Activated CD4-positive, CD25-positive, alpha-beta regulatory T cell treated with anti-CD3 and anti-CD28 coated beads, Interleukin-2, amount 50 U/mL, for 16 hours (primary cell): ENCODE data around the gene TEX51.

ENCODE experiments used
- DNase-seq: peaks from one replicate; pipeline ENCODE4 v3.0.0-alpha.2; 2020; ENCODE audit warnings: low read depth, low spot score

The TEX51 gene

DNA sequence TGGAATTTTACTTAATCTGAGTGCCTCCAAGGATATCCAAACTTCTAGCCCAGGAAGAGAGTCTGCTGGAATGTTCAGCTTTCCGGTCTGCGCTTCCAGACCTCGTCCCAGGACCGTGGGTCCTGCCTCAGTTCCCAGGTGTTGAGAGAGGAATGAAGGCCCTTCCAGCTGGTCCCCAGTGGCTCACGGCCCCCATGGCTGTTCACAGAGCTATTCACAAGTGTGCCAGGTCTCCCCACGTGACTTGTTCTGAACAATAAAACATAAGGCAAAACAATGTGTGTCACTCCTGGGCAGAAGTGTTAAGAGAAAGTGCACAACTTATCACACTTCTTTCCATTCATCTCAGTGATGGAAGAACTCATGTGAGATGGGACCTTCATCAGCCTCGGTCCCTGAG is 20.1 kb upstream of the TEX51 start:
- no peak for DNase-seq

DNA sequence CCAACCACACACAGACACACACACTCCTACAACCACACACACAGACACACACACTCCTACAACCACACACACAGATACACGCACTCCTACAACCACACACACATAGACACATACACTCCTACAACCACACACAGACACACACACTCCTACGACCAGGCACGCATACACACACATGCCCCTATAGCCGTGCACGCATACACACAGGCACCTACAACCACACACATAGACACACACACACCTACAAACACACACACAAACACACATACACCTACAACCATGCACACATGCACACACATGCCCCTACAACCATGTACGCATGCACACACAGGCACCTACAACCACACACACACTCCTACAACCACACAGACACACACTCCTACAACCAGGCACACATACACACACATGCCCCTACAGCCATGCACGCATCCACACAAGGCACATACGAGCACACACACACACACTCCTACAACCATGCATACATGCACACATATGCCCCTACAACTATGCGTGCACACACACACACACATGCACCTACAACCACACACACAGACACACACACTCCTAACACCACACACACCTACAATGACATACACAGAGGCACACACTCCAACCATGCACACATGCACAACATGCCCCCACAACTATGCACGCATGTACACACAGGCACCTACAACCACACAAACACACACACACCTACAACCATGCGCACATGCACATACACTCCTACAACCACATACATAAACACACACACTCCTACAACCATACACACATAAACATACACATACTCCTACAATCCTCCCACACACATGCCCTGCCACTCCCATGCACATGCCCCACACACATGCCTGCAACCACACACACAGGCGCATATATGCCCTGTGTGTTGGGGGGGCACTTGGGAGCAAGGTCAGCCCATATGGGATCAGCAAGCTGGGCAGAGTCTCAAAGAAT is 19.1 kb upstream of the TEX51 start:
- DNase-seq, result no peak

DNA sequence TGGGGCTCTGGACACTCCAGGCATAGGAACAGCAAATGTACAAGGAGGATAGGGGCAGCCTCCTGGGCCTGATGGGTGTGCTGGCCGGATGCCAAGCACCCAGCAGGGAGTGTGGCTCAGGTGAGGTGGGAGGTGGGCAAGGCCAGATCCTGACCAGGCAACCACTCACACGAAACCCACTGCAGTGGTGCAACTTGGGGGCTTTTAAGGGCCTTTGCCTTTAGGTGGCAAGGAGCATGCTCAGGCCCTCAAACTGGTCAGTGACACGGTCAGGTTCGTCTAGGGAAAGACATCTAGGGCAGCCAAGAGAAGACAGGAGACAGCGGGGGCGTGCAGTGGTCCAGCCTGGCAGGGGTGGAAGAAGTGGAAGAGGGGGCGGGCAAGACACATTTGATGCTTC is 18.4 kb upstream of the TEX51 start:
- DNase-seq, result no peak

DNA sequence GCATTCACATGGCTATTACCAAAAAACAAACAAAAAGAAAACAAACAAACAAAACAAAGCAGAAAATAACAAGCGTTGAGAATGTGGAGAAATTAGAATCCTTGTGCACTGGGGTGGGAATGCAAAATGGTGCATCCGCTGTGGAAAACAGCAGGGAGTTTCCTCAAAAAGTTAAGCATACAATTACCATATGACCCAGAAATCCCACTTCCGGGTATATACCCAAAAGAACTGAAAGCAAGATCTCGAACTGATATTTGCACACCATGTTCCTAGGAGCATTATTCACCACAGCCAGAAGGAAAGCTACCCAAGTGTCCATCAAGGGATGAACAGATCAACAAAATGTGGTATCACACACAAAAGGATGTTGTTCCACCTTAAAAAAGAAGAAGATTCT is 17.9 kb upstream of the TEX51 start:
- no peak for DNase-seq

DNA sequence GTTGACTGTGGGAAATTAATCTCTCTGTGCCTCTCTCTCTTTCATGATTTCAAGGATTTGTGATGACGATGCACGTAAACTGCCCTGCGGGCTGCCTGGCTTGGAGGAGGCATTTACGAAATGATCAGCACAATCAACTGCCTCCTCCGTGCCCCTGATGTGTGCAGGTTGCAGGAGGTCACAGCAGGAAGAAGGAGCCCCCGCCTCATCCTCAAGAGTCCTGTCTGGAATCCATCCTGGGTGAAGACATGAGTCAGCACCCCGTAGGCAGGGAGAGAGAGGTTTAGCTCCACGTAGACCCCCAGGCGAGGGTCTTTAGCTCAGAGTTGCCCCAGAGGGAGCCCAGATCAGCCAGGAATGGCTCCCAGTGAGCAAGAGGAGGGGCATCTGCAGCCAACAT is 17.1 kb upstream of the TEX51 start:
- no peak for DNase-seq

DNA sequence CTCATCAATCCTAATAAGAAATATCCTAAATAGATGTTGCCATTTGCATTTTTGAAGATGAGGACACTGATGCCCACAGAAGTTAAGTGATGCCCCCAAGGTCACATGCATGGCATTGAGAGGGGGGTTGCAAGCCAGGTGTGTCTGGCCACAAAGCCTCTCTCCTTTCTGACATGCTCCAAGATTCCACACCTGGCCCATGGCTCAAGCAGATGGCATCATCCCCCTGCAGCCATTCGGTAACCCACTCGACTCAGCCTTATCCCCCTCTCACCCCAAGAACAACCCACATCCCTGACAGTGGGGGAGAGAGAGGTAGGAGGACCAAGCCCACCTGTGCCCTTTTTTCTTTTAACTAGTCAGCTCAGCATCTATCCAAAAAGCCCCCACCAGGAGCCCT is 16.5 kb upstream of the TEX51 start:
- DNase-seq, result no peak

DNA sequence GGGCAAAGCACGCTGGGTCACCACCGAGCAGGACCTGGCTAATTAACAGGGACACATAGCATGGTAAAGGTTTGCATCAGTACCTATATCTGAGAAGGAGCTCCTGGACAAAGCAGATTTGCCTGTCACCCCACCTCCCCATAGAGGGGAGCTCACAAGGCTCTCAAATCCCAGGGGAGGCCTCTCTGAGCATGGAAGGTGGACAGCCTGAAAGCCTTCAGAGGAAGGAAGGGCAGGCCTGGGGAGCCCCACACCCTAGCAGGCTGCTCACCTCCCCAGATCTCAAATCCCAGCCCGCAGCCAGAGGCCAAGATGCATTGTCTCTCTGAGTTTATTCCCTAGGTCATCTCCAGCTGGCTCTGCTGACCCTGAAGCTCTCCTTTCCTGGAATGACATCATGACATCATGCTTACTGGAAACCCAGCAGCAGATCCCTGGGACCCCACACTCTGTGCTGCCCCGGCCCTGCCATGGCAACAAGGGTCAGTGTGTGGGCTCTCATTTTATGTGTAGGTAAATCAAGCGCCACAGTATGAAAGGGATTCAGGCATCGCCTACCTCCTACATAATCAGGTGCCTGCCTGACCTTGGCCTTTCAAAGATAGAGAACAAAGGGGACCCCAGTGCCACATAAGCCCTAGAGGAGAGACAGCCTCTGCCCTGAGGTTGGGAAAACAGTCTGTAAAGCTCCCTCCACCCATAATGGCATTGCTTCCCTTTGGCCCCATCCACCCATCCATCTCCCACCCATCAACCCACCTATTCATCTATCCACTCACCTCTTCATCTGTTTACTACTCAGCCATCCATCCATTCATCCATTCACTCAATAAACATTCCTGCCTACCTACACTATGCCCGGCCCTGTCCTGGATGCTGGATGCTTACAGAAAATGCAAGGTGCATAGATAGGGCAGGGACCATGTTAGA is 15.7 kb upstream of the TEX51 start:
- DNase-seq, result no peak

DNA sequence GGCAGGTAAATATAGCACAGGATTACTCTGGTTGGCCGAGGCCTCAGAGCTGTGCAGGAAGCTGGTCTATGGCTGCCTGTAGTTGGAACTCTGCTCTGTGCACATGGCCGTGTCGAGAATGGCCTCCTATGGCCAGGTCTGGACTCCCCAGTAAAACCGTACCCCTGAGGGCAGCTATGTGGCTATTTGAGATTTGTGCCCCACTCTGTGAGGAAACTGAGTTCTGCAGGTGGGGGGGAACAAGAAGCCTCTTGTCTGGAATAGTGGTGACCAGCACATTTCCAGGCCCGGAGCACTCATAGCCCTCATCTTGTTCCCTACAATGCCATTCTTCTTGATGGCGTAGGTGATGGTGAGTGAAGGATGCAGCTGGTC is 15.0 kb upstream of the TEX51 start:
- DNase-seq, result no peak

DNA sequence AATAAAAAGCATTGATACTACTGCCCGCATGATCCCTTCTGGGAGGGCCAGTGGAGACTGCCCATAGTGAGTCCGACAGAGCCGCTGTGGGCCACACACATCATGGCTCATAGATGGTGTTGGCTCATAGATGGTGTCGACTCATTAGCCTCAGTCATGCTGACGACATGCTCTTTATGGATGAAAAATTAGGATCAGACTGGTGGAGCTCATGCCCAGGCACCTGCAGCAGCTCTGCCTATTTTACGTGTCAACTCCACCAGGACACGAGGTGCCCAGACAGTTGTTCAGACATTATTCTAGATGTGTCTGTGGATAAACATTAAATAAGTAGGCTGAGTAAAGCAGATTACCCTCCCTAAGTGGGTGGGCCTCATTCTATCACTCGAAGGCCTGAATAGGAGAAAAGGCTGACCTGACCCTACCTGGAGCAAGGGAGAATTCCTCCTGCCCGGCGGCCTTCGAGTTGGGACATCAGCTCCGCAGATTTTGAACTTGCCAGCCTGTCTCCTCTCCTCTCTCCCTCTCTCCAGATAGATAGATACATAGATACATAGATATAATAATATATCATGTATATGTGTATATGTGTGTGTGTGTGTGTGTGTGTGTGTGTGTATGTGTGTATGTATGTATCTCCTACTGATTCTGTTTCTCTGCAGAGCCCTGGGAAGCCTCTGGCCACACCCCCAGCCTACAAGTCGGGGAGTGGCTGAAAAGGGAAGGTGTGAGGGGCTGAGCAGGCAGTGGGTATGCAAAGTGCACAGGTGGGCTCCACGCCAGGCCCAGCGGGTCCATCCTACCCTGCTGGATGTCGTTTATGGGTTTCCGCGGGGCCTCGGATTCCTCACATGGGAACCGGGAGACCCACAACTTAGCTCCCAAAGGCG is 13.6 kb upstream of the TEX51 start:
- DNase-seq, result no peak

DNA sequence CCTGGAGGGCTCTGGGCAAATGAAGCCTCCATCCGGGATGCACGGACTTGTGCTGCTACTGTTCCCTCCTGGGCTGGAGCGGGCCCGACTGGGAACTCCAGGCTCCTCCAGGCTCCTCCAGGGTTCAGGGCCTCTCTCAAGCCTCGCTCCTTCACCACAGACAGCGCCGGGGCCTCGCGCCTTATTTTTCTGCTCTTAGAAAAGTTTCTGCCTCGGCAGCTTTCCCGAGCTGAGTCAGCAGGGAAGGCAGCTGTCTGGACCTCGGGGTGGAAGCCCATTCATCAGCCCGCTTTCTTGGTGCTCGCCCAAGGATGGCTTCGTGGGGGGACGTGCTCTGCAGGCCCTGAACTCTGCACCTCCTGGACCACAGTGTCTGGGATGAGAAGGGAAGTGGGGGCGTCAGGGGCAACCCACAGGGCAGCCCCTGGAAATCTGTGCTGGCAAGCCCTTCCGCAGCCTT is 12.9 kb upstream of the TEX51 start:
- no peak for DNase-seq

DNA sequence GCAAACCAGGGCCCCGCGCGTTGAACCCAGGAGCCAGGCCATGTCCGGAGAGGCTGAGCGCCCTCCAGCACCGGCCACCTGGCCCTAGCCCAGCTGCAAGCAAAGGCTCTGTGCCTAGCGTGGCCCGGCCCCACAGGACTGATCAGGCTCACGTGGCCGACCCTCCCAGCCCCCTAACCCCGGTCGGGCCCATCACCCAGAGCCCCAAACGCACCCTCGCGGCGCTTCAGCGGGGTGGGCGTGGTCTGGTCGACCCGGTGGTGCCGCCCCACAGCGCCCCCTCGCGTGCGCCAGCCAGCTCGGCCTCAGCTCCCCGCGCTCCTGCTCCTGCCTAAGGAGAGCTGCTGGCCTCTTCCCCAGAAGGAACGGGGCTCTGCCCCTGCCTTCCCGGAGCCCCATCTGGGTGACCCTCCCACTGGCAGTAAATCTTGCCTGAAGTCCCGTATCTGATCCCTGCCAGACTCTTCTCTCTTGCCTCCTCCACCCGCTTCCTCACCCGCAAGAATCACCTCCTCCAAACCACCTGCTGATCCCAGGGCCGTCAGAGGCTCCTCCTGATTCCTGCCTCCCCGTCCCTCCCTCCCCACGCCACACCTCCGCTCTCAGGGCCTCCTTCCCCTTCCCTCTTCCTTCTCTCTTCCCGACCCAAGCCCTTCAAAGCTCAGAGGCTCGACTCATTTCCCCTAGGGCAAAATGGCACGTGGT is 12.3 kb upstream of the TEX51 start:
- no peak for DNase-seq

DNA sequence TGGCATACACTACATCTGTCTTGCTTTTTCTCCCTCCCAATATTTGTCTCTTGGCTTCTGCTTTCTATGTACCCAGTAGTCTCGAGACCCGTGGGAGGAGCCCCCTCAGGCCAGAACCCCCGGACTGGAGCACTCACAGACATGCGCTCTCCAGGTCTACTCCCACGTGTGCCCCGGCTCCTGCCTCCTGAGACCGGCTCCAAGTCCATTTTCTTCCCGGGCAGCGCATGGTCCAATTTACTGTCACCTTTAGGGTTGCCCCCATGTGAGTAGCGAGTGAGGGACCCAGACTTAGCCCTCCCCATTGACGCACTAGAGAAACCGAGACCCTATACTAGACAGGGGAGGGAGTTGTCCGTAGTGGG is 11.8 kb upstream of the TEX51 start:
- no peak for DNase-seq

DNA sequence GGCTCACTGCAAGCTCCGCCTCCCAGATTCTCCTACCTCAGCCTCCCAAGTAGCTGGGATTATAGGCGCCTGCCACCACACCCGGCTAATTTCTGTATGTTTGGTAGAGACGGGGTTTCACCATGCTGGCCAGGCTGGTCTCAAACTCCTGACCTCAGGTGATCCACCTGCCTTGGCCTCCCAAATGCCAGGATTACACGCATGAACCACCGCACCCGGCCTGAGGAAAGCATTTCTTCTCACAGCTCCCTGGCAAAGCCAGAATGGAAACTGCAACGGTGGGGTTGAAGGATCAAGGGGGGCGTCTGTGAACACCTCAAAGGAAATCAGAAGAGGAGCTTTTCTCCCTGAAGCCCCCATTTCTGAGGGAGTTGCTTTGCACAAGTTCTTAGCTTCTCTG is 11.2 kb upstream of the TEX51 start:
- no peak for DNase-seq

DNA sequence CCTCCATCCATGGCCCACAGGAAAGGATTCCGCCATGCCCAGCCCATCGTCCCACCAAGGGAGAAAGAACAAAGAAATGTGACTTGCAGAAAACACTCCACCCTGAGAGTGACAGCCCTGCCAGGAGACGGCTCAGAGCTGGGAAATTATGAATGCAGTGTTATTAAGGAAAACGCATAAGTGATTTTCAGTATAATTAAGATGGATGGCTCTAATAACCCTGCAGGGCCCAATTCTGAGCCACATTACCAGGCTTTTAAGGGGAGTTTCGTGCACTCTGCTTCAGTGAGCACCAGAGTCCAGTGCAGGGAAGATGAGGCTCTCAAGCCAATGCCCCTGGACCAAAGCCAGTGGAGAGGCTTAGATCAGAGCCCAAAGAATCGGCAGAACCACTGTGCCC is 10.6 kb upstream of the TEX51 start:
- no peak for DNase-seq

DNA sequence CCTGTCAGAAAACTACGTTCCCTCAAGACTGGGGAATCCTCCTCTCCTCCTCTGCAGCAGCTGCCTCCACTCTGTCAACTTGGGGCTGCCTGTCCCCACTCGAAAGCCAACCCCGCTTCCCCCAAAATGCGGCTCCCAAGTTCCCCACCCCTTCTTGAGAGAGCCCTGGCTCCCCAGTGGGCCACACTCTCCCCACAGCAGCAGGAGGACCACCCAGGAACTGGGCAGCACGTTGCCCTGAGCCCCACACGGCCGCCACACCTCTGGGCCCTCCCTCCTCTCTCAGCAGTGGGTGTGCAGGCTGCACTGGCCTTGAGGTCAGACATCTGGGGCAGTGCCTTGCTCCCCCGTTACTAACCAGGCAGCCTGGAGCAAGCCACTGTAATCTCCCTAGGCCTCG is 9.6 kb upstream of the TEX51 start:
- no peak for DNase-seq

DNA sequence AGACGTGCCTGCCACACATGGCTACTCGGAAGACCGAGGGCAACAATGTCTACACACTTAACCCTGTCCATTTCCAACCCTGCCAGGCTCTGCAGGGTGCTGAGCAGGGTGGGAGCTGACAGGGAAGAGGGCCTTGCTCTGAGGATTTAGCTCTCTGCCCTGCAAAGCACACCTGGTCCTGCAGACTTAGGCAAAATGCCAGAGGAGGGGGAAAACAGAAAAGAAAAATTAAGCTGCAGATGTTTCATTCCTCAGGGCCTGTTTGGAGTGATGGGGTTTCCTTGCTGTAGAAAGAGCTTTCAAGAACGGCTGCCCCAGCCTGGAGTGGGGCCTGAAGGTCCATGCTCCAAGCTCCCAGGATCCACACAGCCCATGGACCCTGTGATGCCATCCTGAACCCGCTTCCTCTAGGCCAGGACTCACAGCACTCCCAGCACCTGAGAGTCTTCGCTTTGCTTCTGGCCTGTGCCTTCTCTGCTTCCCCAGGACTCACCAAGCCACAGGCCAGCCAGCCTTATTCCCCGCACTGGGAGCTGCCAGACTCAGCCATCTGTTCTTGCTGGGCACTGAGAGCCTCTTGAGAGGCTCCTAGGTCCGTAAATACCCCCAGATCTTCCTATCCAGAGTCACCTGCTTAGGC is 9.1 kb upstream of the TEX51 start:
- DNase-seq, result no peak

DNA sequence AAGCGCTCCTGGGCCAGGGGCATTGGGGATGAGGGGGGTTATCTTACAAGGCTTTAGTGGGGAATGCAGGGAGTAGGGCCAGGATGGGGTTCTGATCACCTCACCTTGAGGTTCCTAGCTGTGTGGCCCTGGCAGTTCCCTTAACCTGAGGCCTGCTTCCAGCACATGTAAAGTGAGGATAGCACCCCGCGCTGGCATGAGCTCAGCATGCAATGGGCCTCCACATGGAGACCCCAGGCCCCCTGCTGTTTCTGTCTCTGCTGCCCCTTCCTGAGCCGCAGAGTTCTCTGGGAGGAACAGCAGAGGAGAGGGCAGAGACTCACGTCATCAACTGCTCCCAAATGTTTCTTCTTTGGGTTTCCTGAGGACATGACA is 8.6 kb upstream of the TEX51 start:
- no peak for DNase-seq

DNA sequence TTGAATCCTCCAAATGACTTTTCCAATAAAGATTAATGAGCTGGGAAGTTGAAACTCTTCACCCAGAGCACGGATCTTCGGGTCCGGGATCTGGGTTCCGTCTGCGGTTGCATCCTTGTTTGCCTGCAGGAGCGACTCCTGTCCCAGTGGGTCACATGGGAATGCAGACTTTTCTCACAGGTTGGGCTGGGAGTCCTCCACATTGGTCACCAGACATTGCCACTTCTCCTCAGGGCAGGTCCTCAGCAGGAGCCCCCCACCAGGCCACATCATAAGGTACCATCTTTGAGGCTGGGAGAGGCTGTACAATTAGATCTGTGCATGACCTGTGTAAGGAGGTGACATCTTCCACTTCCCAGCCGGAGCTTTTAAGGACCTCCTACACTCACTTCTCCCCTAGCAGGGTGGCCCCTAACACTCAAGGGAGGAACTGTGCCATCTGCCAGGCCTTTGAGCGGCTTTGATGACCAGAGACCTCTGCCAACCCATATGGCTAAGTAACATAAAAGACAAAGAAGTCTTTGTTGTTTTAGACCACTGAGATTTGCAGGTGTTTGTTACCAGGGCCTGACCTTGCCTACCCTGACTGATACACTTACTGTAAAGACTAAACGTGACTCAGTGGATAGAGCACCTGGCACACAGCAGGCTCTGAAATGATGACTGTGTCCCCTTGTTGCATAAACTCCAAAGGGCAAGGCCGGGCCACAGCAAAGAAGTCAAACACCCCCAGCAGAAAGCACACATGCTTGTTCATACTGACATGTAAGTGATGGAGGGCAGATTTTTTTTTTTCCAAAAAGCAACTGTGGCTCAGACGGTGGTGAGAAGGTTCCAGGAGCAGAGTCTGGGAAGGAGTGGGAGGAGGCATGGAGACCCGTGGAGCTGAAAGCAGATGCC is 7.9 kb upstream of the TEX51 start:
- no peak for DNase-seq

DNA sequence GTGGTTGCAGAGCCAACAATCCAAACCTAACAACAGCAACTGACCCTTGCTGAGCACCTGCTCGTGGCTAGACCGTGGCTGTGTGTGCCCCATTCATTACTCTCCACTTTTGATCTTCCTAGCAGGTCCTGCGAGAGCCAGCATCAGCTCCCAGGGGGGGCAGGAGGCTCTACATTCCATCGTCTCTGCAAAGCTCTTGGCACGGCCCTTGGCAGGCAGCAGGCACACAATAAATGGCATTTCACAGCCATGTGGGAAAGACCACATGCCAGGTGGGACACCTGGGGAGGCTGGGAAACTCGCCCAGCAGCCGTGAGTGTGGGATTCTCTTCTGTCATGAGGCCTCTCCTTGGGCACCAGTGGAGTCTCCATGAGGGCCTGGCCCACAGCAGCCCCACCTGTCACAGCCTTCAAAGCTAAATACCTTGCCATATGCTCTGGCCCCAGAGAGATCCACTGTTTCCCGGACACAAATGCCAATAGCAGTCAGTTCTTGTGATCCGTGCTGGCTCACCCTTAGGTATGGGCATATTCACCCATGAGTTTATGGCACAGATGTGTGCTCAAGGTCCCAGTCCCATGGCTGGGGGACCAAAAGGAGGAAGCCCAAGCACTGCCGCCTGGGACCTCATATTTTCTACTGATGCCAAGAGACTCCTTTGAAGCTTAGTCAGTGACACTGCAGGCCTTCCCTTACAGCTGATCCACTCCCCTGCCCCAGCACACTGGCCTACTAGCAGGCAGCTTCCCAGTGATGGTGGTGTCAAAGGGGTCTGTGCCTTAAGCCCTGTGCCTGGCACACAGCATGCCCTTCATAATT is 6.8 kb upstream of the TEX51 start:
- no peak for DNase-seq
